GM12891 (cell line): ENCODE measurements around the gene KCNH1.

Experiments used
- POLR2A ChIP-seq: IDR thresholded peaks from 2 replicates; pipeline ENCODE4 v1.6.1; 2011; ENCODE audit warnings: low read depth, low read length, control low read depth
- POLR2AphosphoS5 ChIP-seq: IDR thresholded peaks from 2 replicates; pipeline ENCODE4 v1.6.1; 2011; ENCODE audit warnings: low read depth, low read length, control low read depth

- TF ChIP-seq POLR2A (no peak), POLR2AphosphoS5 (no peak)
Measured at GRCh38 chr1:210797422-210797821, 336.5 kb downstream of the KCNH1 start.
